ENCODE results near the gene AKT2. TPM values are rescaled to one million over a fixed set of nuclear protein-coding genes. Genes with fewer than 3 reads are reported as not detected.

The AKT2 gene
- total RNA-seq, 2 experiments from 2014 or later: 139 to 144 TPM

DNA sequence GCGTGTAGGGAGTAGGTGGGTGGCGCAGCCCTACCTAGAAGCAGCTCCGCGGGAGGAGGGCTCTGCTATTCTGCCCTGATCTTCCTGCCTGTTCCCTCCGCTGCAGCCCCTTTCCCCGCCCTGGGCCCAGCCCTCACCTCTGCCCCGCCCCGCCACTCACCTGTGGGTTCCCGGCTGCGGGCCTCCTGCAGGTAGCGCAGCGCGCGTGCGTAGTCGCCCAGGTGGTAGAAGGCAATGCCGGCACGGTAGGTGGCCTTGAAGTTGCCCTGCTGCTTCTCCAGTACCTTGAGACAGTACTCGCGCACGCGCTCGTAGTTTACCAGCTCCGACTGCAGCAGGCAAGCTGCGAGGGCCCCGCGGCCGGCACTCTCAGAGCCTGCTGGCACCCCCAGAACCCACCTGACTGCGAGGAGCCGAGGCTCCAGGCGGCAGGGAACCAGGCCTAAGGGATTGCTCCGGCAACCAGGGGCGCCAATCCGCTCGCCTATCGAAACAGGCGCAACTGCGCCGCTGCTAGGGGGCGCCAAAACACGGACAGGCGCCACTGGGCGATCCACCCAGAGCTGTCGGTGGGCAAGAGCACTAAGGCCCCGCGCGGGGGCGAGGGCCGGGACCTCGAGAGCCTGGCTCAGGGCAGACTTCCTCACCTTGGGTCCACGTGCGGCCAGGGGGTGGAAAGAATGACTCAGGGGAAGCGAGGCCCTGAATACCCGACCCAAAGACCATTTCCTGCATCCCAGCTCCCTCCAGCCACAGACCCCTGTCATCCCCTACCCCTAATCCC is 67.9 kb downstream of the AKT2 start:
- CTCF ChIA-PET: interaction anchor here (0.8 to 2.7 kb wide), 7 partner anchors 25 to 104 kb away, joined by 3 to 17 read pairs (median 4); no protein-coding TSS in a partner anchor
- peaks cover 42% of the 10 kb centered on the region for H3K27me3 Mint-ChIP-seq
- H3K36me3 Mint-ChIP-seq (ENCODE audit: low read depth): peaks cover 2% of the 10 kb centered on the region
- peak; percentile 21 for TF ChIP-seq CTCF (IDR thresholded peaks at IDR 0.05)
- peaks cover 3% of the 10 kb centered on the region for H3K9me3 Mint-ChIP-seq
- peaks cover 12% of the 10 kb centered on the region for H3K4me1 Mint-ChIP-seq (ENCODE audit: low read depth)
- intact Hi-C loops (cut with micrococcal nuclease): no loop called here
- DNase-seq (peak; percentile 44), ATAC-seq (no peak)
- H3K27ac Mint-ChIP-seq: no peak overlapping the region
- H3K4me3 Mint-ChIP-seq: no peak overlapping the region
- POLR2A ChIA-PET: interaction anchor here (0.6 kb wide), 1 partner anchor 10 kb away, joined by 3 read pairs; no protein-coding TSS in a partner anchor

- peak; percentile 25 for ATAC-seq
- Mint-ChIP-seq H3K27me3 (peaks cover 38% of the 10 kb centered on the region), H3K4me1 (ENCODE audit: low read depth) (peaks cover 9% of the 10 kb centered on the region), H3K4me3 (no peak overlapping the region), H3K36me3 (ENCODE audit: low read depth) (no peaks in the 10 kb centered on the region), H3K27ac (no peak overlapping the region), H3K9me3 (no peaks in the 10 kb centered on the region)
- peak; percentile 13 for DNase-seq
- POLR2A ChIA-PET: interaction anchor here (0.6 kb wide), 1 partner anchor 10 kb away, joined by 3 read pairs; no protein-coding TSS in a partner anchor
- TF ChIP-seq CTCF (IDR thresholded peaks at IDR 0.05): no peak
- intact Hi-C loops (cut with micrococcal nuclease): no loop called here
- CTCF ChIA-PET: no interaction called here
These were observed 68.4 kb downstream of the AKT2 start for GRCh38 chr19:40216777-40217026.

GRCh38 chr19:40216013-40216776 is 69.0 kb downstream of the AKT2 start:
- ChIA-PET CTCF (no interaction called here), POLR2A (no interaction called here)
- Mint-ChIP-seq H3K36me3 (ENCODE audit: low read depth) (peaks cover 5% of the 10 kb centered on the region), H3K9me3 (no peaks in the 10 kb centered on the region), H3K4me1 (ENCODE audit: low read depth) (peaks cover 9% of the 10 kb centered on the region), H3K4me3 (no peak overlapping the region), H3K27ac (no peak overlapping the region), H3K27me3 (peaks cover 37% of the 10 kb centered on the region)
- TF ChIP-seq CTCF (IDR thresholded peaks at IDR 0.05): no peak
- ATAC-seq (no peak), DNase-seq (no peak)
- intact Hi-C loops (cut with micrococcal nuclease): no loop called here

DNA sequence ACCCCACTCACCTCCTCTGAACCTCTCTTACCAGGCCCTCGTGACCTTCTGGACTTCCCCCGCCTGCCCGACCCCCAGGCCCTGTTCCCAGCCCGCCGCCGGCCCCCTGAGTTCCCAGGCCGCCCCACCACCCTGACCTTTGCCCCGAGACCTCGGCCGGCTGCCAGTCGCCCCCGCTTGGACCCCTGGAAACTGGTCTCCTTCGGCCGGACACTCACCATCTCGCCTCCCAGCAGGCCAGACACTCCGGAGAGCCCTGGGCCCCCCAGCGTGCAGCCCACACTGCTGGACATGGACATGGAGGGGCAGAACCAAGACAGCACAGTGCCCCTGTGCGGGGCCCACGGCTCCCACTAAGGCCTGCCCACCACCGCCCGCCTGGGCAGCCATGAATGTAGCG is 70.2 kb downstream of the AKT2 start:
- ChIA-PET CTCF (interaction anchor here (1.6 kb wide), 1 partner anchor 75 kb away, joined by 5 read pairs; no protein-coding TSS in a partner anchor), POLR2A (no interaction called here)
- intact Hi-C loops (cut with micrococcal nuclease): no loop called here
- H3K36me3 Mint-ChIP-seq (ENCODE audit: low read depth): peaks cover 9% of the 10 kb centered on the region
- no peaks in the 10 kb centered on the region for H3K9me3 Mint-ChIP-seq
- peaks cover 30% of the 10 kb centered on the region for H3K27me3 Mint-ChIP-seq
- peaks cover 9% of the 10 kb centered on the region for H3K4me1 Mint-ChIP-seq (ENCODE audit: low read depth)
- no peak for DNase-seq
- no peak for ATAC-seq
- H3K4me3 Mint-ChIP-seq: no peak overlapping the region
- no peak overlapping the region for H3K27ac Mint-ChIP-seq
- TF ChIP-seq CTCF (IDR thresholded peaks at IDR 0.05): no peak
